NCI-H2196 (cell line): ENCODE data around the gene NAA30.

ENCODE experiments used
- DNase-seq: peaks from one replicate; lab custom pipeline; 2025; ENCODE audit not compliant: unreplicated experiment; lab: John Stamatoyannopoulos, UW

Gene NAA30

DNA sequence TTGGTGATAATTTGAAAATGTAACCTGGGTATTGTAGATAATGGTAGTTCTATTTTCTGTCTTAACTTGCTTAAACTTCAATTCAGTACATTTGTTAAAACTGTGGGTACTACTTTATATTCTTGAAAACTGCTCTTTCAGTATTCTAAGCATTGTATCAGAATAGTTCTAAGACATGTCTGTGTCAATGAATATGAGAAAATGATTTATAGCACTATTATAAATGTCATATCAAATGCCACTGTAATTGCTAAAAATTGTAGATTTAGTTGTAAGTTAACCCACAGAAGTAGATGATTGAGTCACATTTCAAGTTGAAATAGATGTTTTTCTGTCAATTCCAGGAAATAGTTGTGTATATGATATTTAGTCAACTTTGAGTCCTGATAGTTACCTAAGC lies 2.4 kb downstream of the NAA30 start:
- no peak for DNase-seq

DNA sequence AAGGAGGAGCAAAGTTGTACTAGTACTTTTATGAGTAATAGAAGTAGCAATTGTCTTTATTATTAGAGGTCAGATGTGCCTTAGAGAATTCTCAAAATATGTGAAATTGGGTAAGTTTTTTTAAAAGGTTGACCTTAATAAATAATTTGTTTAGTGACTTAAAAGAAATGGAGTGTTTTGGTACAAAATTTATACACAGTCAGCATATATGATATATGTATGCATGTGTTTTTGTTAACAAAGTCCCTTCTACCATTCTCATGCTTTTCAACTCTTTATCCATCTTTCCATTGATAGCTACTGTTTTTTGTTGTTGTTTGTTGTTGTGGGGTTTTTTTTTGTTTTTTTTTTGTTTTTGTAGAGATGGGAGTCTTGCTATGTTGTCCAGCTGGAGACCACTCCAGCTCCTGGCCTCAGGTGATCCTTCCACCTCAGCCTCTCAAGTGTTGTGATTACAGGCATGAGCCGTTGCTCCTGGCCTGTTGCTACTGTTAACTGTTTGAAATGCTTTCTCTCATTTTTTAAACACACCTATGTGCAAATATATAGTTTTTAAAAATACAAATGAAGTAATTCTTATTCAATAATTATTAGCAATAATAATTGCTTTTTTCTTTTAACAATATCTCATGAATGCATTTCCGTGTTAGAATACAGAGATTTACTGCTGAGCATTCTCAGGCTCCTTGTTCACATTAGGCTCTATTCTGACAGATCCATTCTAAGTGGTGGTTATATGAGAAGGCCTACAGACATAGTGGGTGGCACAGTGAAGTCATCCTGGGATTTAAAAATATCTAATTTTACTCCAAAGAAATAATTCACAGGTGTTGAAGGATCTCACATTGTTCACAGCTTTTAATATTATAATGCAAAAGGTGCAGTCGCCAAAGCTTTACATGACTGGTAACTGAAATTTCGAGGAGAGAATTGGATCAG lies 10.4 kb downstream of the NAA30 start:
- no peak for DNase-seq

DNA sequence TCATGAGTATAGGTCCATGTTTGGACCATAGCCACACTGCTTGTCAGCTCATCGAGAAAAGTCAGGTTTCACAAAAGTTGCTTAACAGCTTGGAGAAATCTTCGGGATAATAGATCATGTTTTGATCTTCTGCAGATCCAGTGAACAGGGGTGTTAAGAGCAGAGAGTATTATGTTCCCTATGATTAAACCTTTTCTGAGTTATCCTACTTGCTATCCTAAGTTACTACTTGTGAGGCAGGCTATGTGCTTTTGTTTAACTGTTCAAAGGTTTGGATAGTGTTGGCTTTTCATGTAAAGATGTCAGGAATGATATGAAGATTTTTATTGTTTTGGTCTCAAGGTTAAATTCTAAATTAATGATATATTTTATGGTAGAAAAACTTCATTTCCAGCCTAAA lies 11.1 kb downstream of the NAA30 start:
- DNase-seq = no peak

DNA sequence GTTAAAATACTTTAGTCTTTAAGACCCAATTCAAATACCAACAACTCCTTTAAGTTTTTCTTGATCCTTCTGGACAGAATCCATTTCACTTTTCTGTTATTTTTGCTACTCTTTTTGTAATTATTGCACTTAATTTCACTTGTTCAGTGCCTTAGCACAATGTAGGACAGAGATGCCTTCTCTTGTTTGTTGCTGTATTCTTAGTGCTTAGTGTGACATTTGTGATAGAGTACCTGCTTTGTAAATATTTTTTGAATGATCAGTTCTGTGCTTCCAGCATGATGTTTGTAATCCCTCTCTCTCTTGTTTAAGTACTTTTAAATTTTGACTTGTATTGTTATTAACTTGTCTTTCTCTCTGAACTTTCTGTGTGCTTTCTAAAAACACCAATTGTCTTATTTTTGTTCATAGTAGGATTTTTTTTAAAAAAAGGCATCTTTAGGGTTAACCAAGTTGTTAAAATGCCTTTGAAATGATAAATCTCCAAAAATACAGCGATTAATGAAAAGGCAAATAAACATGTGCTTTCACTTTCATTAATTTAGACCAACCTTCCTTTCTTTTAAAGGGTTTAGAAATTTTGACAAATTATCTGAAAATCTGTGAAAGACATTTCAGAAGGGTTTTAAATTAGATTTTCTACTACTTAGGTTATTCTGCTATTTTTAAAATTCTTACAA lies 11.9 kb downstream of the NAA30 start:
- no peak for DNase-seq

DNA sequence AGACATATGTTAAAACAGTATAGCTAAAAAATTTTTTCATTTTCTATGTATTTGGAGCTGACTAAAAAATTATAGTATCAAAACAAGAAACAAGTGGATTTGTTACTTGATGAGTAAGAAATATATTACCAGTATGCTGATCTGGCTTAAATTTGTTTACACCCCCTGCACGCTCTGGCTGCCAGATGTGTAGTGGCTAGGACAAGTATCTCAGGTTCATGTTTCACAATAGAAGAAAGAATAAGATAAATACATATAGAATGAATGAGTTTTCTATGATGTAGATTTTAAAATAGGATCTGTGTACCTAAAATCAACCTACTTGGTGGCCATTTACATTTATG lies 13.1 kb downstream of the NAA30 start:
- DNase-seq = no peak

DNA sequence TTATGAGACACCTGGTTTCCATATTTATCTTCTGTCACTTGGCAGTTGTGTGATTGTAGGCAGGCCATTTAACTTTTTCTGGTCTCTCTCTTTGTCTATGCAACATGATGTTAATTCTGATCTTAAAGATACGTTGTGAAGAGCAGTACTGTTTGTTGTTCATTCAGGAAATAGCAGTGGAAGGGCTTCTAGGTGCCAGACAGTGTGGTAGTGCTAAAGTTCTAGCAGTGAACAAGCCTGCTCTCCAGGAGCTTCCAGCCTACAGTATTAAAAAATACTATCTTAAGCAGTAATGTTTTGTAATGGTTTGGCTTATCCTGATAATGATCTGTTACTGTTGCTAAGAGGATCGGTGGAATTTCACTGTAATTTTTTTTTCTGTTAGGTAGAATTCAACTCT lies 15.2 kb downstream of the NAA30 start:
- DNase-seq = no peak

DNA sequence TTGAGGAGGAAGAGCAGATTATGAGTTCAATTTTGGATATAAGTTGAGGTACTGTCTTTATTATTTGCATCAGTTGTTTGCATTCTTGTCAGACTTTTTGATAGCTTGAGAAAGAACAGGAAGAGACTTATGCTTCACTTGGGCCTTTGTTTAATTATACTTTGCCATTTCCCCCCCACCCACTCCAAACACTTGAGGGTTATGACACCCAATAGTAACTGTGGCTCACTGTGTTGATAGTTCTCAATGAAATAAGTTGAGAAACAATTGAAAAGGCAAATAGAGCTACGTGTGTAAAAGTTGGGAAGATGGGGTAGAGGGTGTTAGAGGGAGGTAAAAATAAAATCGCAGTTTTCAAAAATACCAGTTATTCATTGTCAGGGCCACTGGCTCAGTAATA lies 17.7 kb downstream of the NAA30 start:
- no peak for DNase-seq

DNA sequence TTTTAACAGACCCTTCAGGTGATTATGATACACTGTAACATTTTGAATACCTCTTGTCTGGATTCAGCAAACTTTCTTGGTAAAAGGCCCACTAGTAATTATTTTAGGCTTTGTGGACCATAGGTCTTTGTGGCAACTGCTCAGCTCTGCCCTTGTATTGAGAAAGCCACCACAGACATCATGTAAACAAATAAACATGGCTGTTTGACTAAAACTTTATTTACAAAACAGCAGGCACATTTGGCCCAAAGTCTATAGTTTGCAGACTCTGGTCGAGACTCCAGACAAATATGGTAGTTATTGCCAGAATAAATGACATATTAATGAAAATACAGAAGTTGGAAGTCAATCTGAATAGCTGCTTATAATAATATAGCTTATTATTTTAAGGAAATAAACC lies 18.2 kb downstream of the NAA30 start:
- no peak for DNase-seq

DNA sequence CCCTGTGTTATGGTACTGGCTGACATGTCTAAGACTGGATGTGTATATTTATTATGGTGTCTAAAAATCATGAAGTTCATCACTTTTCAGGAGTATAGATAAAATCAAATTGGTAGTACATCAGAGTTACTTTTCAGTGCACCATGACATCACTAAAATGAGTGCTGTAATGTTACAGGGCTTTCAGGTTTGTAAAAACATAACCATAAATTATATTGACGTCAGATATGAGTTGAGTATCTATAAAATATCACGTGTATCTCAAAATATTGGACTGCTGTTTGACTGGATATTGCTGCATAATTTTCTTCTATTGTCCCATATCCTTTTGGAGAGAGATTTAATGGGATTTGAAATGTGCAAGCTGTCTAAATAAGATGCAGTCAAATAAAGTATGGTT lies 22.0 kb downstream of the NAA30 start:
- no peak for DNase-seq

DNA sequence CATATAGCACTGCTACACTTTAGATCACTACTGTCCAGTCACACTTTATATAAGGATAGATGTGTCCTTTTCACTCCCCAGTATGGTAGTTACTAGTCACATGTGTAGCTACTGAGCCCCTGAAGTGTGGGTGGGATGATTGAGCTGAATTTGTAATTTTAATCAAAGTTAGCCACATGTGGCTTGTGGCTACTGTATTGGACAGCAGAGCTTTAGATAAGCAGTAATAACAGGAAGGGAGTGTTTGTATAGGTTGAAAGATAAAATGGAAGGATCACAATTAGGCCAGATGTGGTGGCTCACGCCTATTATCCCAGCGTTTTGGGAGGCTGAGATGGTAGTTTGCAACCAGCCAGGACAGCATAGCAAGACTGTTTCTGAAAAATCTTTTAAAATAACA lies 23.5 kb downstream of the NAA30 start:
- no peak for DNase-seq

DNA sequence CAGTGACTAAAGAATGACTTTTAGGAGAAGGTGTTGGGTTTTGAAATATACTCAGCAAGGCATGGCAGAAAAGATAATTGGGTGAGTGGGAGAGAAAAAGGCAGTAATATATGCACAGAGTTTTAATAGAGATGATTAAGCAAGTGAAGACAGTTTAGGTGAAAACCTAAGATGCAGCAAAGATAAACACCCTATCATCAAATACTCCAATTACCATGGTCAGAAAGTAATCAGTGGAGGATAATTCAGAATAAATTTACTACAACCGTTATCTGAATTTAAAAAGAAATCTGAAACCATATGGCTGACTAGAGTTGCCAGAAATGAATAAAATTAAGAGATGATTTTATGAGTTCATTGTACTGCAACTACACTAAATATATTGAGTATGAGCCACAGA lies 26.8 kb downstream of the NAA30 start:
- no peak for DNase-seq

DNA sequence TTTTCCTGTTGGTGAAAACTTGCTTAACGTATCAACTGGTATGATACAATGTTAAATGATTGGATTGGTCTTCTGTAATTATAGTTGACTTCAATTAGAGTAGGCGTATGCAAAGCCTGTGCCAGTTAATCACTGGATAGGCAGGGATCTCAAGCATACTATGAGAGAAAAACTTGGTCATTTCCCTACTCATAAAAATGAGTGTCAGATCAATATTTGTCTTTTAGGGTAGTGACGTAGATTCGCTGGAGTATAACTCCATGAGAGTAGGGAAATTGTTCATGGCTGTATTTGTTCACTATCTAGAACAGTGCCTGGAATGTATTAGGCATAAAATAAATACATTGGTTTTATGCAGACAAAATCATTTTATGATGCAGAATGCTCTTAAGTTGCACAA lies 28.6 kb downstream of the NAA30 start:
- DNase-seq = no peak

DNA sequence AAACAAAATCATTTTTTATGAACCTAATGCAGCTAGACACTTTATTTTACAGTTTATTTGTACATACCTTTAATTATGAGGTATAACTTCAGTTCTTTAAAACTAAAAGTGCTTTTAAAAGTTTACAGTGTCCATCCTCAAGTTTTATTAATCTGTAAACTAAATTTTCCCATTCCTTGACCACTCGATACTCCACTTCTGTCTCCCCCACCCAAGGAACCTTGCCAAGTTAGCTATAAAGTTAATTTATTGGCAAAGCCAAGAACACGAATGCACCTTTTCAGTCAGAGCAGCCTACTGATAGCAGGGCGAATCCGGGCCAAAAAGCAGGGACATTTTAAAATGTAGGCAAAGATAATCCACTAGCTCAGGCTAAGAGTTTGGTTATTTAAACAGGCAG lies 29.6 kb downstream of the NAA30 start:
- DNase-seq = no peak

DNA sequence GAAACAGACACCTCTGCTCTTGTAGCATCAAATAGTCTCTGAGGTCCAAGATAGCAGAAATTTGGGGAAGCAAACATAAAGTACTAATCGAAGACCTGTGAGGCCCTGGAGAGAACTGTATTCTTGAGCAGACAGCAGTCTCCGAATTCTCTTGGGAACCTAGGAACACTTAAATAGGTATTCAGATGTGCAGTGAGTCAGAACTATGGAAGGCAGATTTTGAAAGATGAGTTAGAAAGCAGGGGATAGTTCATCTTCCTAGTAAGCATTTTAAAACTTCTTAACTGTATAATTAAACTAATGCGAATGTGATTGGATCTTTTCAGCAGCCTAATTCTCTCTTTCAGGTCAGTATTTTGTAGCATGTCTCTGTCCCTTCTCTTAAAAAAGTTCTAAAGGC lies 30.6 kb downstream of the NAA30 start:
- DNase-seq = no peak

DNA sequence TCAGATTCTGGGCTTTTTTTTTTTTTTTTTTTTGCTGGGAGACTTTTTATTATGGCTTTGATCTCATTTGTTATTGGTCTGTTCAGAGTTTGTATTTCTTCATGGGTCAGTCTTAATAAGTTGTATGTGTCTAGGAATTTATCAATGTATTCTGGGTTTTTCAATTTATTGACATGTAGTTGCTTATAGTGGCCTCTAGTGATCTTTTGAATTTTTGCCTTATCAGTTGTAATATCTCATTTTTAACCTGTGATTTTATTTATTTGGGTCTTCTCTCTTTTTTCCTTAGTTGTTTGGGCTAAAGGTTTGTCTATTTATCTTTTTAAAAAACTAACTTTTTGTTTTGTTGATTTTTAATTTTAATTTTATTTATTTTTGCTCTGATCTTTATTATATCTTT lies 45.5 kb downstream of the NAA30 start:
- no peak for DNase-seq

DNA sequence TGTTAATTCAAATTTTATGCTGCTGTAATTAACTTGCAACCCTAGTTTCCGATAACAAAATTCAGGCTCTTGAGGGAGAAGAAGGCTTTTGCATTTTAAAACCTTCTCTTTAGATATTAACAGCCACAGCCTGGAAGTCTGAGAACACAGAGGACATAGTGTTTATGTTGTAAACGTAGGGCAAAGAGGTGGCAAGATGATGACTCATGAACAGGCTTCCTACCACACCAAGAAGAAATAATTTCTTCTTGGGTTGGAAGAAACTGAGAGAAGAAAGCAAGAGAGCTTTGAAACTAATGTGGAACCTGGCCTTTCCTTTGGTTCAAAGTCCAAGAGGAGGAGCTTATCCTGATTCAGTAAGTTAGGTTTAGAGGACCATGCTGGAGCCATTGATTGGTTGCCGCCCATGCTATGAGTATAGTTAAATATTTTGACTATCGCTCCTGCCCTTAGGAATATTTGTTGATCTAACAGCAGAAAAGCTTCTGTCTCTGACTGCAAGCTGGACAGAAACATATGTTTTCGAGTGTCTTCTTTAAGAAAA lies 71.5 kb downstream of the NAA30 start:
- DNase-seq = no peak

DNA sequence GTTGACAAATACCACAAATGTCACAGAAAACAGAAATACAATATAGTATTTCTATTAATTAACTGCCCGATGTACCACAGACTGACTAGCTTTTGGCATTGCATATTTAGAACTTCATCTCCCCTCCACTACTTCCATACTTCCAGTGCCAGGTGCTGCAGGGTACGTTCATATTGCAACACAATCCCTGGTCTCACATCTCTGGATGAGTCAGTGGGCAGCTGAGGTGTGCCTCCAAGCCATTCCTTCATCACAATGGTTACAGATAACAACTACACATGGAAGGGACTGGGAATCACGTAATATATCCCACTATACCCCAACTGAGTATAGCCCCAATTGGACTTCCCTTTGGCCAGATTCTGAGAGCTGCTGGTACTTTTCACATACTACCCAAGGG lies 72.2 kb downstream of the NAA30 start:
- no peak for DNase-seq

DNA sequence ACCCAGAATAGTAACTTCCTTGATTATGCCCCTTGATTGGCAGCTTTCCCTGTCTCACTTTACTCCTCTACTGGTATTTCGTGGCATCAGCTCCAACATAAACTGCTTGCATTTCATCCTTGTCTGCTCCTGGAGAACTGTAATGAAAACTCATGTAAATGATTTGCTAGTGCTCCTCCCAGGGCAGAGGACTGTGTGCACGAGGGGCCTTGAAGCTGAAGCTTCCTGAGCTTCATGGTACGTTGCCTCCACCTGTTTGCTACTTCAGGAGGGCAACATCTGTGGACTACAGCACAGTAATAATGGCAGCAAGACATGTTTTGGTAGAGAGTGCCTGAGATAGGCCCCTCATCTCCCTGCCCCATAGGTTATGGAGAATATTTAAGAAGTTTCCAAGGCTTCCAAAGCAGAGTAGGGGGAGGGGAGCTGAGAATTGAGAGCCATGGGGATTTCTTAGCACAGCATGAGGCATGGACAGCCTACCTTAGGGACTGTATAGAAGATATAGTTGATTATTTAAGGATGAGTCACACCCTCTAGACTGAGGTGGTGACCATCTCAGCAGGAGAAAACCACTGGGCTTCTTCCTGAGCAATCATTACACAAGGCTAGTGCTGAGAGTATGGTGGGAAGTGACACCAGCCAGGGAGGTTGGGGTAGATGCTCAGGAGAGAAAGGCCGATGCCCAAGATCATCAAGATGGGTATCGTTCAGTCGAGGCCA lies 73.8 kb downstream of the NAA30 start:
- no peak for DNase-seq
